Vagina (tissue), 2 donors: Measurements from ENCODE around the gene RAB40C.

Experiments used
- CTCF ChIP-seq, 3 experiments: fragments of 450-650 bp in 2 of 3; fragments of 200-600 bp in 1 of 3; sonication (generic) in 1 of 3; IDR thresholded peaks; one replicate each; pipeline ENCODE4 v1.5.1; 2017 to 2019; ENCODE audit warnings: antibody characterized with exemption in 3 of 3, mild to moderate bottlenecking in 2 of 3, moderate library complexity in 2 of 3
- POLR2A ChIP-seq, 2 donors: fragments of 450-650 bp; IDR thresholded peaks; one replicate each; pipeline ENCODE4 v1.6.1; 2017; ENCODE audit warnings: antibody characterized with exemption in 2 of 2, mild to moderate bottlenecking in 2 of 2, moderate library complexity in 2 of 2
- POLR2AphosphoS5 ChIP-seq, 2 donors: sonication (generic); formaldehyde crosslinking; IDR thresholded peaks; one replicate each; pipeline ENCODE4 v1.9.0; 2017; ENCODE audit warnings: antibody characterized with exemption in 2 of 2, mild to moderate bottlenecking in 2 of 2, low read depth in 1 of 2; ENCODE audit not compliant: insufficient read depth in 1 of 2

- TF ChIP-seq CTCF (IDR thresholded peaks at IDR 0.05) (no peak), POLR2A (IDR thresholded peaks at IDR 0.05) (no peak), POLR2AphosphoS5 (IDR thresholded peaks at IDR 0.05; ENCODE audit: insufficient read depth in 1 of 2, low read depth in 1 of 2) (no peak)
Measured at GRCh38 chr16:625977-626765, 36.3 kb downstream of the RAB40C start.
